K562 (cell line): Measurements from ENCODE around the gene UBE2D2. TPM values are rescaled to one million over a fixed set of nuclear protein-coding genes. Genes with fewer than 3 reads are reported as not detected.

ENCODE experiments used
- ARID3B ChIP-seq: fragments of 250-450 bp; sonication (Bioruptor Pico); IDR thresholded peaks from 2 replicates; pipeline ENCODE4 v1.4.0; 2020; ENCODE audit warnings: borderline replicate concordance
- MAZ ChIP-seq, 2 experiments: fragments of 450-650 bp in 1 of 2; sonication (generic) in 1 of 2; formaldehyde crosslinking; IDR thresholded peaks in 1 of 2; conservative IDR thresholded peaks in 1 of 2; 2 replicates each; pipeline versions ENCODE4 v1.4.0 to v1.5.0; 2020; ENCODE audit warnings: mild to moderate bottlenecking in 1 of 2, missing genetic modification reagents in 1 of 2
- NR2C2 ChIP-seq, 2 experiments: fragments of 200-800 bp in 1 of 2; sonication (Bioruptor generic) in 1 of 2; sonication (generic) in 1 of 2; formaldehyde crosslinking in 1 of 2; IDR thresholded peaks; 2 replicates each; pipeline versions ENCODE4 v1.6.1 to v1.8.0; 2016 to 2022; ENCODE audit warnings: mild to moderate bottlenecking in 1 of 2, missing compliant biosample characterization in 1 of 2, missing genetic modification characterization in 1 of 2, missing genetic modification reagents in 1 of 2
- PTBP1 ChIP-seq: fragments of 200-400 bp; formaldehyde crosslinking; IDR thresholded peaks from 2 replicates; pipeline ENCODE4 v1.6.1; 2017; ENCODE audit warnings: low read depth, low read length
- SP1 ChIP-seq: sonication (generic); formaldehyde crosslinking; IDR thresholded peaks from 2 replicates; pipeline ENCODE4 v1.8.1; 2022; ENCODE audit warnings: mild to moderate bottlenecking, missing genetic modification reagents
- SP2 ChIP-seq: IDR thresholded peaks from 2 replicates; pipeline ENCODE4 v1.6.1; 2011; ENCODE audit warnings: mild to moderate bottlenecking, low read depth, low read length, moderate library complexity; ENCODE audit not compliant: poor library complexity, severe bottlenecking; ENCODE audit errors: extremely low read depth
- SRF ChIP-seq, 2 experiments: fragments of 250-450, 450-650 bp in 1 of 2; sonication (Bioruptor Pico) in 1 of 2; sonication (generic) in 1 of 2; formaldehyde crosslinking; IDR thresholded peaks; 2 replicates each; pipeline versions ENCODE4 v1.5.0 to v1.5.1; 2020 to 2022; ENCODE audit warnings: mild to moderate bottlenecking in 1 of 2, missing genetic modification reagents in 1 of 2
- ZFPM2 ChIP-seq: fragments of 250-450 bp; sonication (Bioruptor Pico); IDR thresholded peaks from 2 replicates; pipeline ENCODE4 v1.5.1; 2022; ENCODE audit warnings: mild to moderate bottlenecking
- ZNF445 ChIP-seq: fragments of 250-450 bp; sonication (Bioruptor Pico); IDR thresholded peaks from 2 replicates; pipeline ENCODE4 v1.4.0; 2020; ENCODE audit warnings: low read depth, mild to moderate bottlenecking, moderate library complexity
- ZNF696 ChIP-seq: fragments of 250-450 bp; sonication (Bioruptor Pico); conservative IDR thresholded peaks from 2 replicates; pipeline ENCODE4 v1.4.0; 2020; ENCODE audit warnings: mild to moderate bottlenecking, moderate library complexity
- polyA plus RNA-seq, 8 experiments: library from polyadenylated mRNA; depleted of rRNA in 4 of 8; stranded (reverse) in 5 of 8; unstranded in 3 of 8; fragments of >200 nt; fragmentation: Nextera tagmentation in 2 of 8; fragmentation: Illumina TruSeq in 1 of 8; extraction: Ambion mirVana in 2 of 8; extraction: Trizol in 1 of 8; gene quantifications; 2 replicates each; pipeline versions ENCODE4 v1.2.1 to v1.2.3, GENCODE V29; 2011 to 2014; ENCODE audit warnings: inconsistent platforms in 1 of 8, missing spikeins in 1 of 8
- total RNA-seq, 7 experiments: library from RNA; depleted of rRNA in 6 of 7; stranded (reverse); fragments of >200 nt in 6 of 7; fragmentation: Illumina TruSeq in 2 of 7; extraction: Trizol in 2 of 7; gene quantifications; 2 replicates each; pipeline versions ENCODE4 v1.2.1 to v1.2.3, GENCODE V29; 2011 to 2021; ENCODE audit warnings: low replicate concordance in 1 of 7
- TF ChIP-seq, protein P1 (sequence below): fragments of 250-450 bp; sonication (Bioruptor Pico); IDR thresholded peaks from 2 replicates; pipeline ENCODE4 v1.4.0; 2020; ENCODE audit warnings: mild to moderate bottlenecking, moderate library complexity, borderline replicate concordance
- TF ChIP-seq, protein P2 (sequence below): fragments of 450-650 bp; IDR thresholded peaks from 2 replicates; pipeline ENCODE4 v1.6.1; 2016; ENCODE audit warnings: low read depth, mild to moderate bottlenecking, moderate library complexity
- TF ChIP-seq, protein P3 (sequence below): sonication (generic); formaldehyde crosslinking; IDR thresholded peaks from 2 replicates; pipeline ENCODE4 v1.8.1; 2023; ENCODE audit warnings: missing genetic modification reagents, mild to moderate bottlenecking, borderline replicate concordance

The UBE2D2 gene
- total and polyA plus RNA-seq, 9 of the 15 experiments (the other 6 are each of a cell fraction or from before 2014, with no cell fraction given) = 53.6 to 198 (median 122) TPM

- TF ChIP-seq SP1 (CRISPR knock-in tag) (peak; percentile 86), ZNF445 (no peak), MAZ (CRISPR knock-in tag; conservative IDR thresholded peaks at IDR 0.05 in 1 of 2, IDR thresholded peaks at IDR 0.05 in 1 of 2) (peak; percentile 81 to 91), PTBP1 (no peak), SP2 (no peak), SRF (CRISPR knock-in tag; IDR thresholded peaks at IDR 0.05) (peak in 1 of 2 experiments; percentile 50; a peak in 1 of 4 replicates), ARID3B (CRISPR knock-in tag) (no peak), ZFPM2 (CRISPR knock-in tag) (no peak), ZNF696 (no peak), NR2C2 (CRISPR knock-in tag; IDR thresholded peaks at IDR 0.05) (no peak; the same call in 1 of the 2 replicates), NR2C2 (tag; IDR thresholded peaks at IDR 0.05) (peak; percentile 68)
- TF ChIP-seq, protein P1, sequence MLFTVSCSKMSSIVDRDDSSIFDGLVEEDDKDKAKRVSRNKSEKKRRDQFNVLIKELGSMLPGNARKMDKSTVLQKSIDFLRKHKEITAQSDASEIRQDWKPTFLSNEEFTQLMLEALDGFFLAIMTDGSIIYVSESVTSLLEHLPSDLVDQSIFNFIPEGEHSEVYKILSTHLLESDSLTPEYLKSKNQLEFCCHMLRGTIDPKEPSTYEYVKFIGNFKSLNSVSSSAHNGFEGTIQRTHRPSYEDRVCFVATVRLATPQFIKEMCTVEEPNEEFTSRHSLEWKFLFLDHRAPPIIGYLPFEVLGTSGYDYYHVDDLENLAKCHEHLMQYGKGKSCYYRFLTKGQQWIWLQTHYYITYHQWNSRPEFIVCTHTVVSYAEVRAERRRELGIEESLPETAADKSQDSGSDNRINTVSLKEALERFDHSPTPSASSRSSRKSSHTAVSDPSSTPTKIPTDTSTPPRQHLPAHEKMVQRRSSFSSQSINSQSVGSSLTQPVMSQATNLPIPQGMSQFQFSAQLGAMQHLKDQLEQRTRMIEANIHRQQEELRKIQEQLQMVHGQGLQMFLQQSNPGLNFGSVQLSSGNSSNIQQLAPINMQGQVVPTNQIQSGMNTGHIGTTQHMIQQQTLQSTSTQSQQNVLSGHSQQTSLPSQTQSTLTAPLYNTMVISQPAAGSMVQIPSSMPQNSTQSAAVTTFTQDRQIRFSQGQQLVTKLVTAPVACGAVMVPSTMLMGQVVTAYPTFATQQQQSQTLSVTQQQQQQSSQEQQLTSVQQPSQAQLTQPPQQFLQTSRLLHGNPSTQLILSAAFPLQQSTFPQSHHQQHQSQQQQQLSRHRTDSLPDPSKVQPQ (CRISPR knock-in tag) = 0 out of 2 replicates have a peak, but pooled peaks have one; percentile 16
- TF ChIP-seq, protein P2, sequence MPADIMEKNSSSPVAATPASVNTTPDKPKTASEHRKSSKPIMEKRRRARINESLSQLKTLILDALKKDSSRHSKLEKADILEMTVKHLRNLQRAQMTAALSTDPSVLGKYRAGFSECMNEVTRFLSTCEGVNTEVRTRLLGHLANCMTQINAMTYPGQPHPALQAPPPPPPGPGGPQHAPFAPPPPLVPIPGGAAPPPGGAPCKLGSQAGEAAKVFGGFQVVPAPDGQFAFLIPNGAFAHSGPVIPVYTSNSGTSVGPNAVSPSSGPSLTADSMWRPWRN = no peak
- TF ChIP-seq, protein P3, sequence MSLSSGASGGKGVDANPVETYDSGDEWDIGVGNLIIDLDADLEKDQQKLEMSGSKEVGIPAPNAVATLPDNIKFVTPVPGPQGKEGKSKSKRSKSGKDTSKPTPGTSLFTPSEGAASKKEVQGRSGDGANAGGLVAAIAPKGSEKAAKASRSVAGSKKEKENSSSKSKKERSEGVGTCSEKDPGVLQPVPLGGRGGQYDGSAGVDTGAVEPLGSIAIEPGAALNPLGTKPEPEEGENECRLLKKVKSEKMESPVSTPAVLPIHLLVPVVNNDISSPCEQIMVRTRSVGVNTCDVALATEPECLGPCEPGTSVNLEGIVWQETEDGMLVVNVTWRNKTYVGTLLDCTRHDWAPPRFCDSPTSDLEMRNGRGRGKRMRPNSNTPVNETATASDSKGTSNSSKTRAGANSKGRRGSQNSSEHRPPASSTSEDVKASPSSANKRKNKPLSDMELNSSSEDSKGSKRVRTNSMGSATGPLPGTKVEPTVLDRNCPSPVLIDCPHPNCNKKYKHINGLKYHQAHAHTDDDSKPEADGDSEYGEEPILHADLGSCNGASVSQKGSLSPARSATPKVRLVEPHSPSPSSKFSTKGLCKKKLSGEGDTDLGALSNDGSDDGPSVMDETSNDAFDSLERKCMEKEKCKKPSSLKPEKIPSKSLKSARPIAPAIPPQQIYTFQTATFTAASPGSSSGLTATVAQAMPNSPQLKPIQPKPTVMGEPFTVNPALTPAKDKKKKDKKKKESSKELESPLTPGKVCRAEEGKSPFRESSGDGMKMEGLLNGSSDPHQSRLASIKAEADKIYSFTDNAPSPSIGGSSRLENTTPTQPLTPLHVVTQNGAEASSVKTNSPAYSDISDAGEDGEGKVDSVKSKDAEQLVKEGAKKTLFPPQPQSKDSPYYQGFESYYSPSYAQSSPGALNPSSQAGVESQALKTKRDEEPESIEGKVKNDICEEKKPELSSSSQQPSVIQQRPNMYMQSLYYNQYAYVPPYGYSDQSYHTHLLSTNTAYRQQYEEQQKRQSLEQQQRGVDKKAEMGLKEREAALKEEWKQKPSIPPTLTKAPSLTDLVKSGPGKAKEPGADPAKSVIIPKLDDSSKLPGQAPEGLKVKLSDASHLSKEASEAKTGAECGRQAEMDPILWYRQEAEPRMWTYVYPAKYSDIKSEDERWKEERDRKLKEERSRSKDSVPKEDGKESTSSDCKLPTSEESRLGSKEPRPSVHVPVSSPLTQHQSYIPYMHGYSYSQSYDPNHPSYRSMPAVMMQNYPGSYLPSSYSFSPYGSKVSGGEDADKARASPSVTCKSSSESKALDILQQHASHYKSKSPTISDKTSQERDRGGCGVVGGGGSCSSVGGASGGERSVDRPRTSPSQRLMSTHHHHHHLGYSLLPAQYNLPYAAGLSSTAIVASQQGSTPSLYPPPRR (CRISPR knock-in tag) = no peak
These were observed at the start of gene UBE2D2 (continued) for GRCh38 chr5:139560752-139561654.
